ENCODE results near the gene WNK3.

DNA sequence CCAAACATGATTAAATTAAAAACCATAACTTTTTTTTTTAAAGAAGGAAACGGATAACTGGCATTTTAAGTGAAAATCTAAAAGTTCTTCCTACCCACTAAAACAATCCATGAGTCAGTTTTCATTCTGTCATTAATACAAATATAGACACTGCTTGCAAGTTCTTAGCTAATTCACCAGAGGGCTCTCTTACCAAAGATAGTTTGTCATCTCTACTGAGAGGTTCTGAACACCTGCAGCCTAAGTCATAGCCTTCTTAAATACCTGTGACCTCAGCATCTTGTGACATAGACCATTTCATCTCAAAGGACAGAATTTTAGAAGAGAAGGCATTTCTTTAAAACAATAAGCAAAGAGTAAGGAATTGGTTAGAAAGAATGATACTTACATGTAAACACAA is 109.5 kb downstream of the WNK3 start:
- TF ChIP-seq, protein P1, sequence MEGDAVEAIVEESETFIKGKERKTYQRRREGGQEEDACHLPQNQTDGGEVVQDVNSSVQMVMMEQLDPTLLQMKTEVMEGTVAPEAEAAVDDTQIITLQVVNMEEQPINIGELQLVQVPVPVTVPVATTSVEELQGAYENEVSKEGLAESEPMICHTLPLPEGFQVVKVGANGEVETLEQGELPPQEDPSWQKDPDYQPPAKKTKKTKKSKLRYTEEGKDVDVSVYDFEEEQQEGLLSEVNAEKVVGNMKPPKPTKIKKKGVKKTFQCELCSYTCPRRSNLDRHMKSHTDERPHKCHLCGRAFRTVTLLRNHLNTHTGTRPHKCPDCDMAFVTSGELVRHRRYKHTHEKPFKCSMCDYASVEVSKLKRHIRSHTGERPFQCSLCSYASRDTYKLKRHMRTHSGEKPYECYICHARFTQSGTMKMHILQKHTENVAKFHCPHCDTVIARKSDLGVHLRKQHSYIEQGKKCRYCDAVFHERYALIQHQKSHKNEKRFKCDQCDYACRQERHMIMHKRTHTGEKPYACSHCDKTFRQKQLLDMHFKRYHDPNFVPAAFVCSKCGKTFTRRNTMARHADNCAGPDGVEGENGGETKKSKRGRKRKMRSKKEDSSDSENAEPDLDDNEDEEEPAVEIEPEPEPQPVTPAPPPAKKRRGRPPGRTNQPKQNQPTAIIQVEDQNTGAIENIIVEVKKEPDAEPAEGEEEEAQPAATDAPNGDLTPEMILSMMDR (conservative IDR thresholded peaks at IDR 0.05; ENCODE audit: low read depth, low read length) = peak; percentile 65
- no peak for TF ChIP-seq EZH2 (IDR thresholded peaks at IDR 0.05; ENCODE audit: low read length, unreplicated experiment)

All from PC-3 (cell line).